Activated naive CD4-positive, alpha-beta T cell treated with anti-CD3 and anti-CD28 coated beads, Interleukin-2, amount 50 U/mL, for 72 hours (primary cell): Measurements from ENCODE around the gene RTN4RL1. TPM values are rescaled to one million over a fixed set of nuclear protein-coding genes. Genes with fewer than 3 reads are reported as not detected.
A peak's percentile ranks its signal among the peaks of the same experiment; 100 is the strongest.

Source experiments
- ATAC-seq, 2 donors: fragments of 150-1000 bp; cut with Tn5 transposase; 2 replicates each; pipeline ENCODE4 v1.10.0; 2021; ENCODE audit warnings: mild to moderate bottlenecking in 2 of 2, moderate library complexity in 2 of 2
- DNase-seq, 2 donors: peaks; one replicate each; pipeline ENCODE4 v3.0.0; 2021 to 2022; ENCODE audit warnings: low spot score in 2 of 2
- H3K27ac Mint-ChIP-seq, 2 donors: one replicate each; pipeline ENCODE4 v1.8.0; 2022; ENCODE audit warnings: mild to moderate bottlenecking in 2 of 2, mixed read lengths in 2 of 2
- H3K36me3 Mint-ChIP-seq, 2 donors: one replicate each; pipeline ENCODE4 v1.8.0; 2022; ENCODE audit warnings: mixed read lengths in 2 of 2
- H3K9me3 Mint-ChIP-seq, 2 donors: one replicate each; pipeline ENCODE4 v1.8.0; 2022; ENCODE audit warnings: mixed read lengths in 2 of 2
- total RNA-seq, 2 donors: library from RNA; stranded (reverse); gene quantifications; one replicate each; pipeline ENCODE4 v1.2.3, GENCODE V29; 2022

RTN4RL1 gene
- total RNA-seq, 2 donors from 2014 or later: 0.06 to 0.07 TPM

DNA sequence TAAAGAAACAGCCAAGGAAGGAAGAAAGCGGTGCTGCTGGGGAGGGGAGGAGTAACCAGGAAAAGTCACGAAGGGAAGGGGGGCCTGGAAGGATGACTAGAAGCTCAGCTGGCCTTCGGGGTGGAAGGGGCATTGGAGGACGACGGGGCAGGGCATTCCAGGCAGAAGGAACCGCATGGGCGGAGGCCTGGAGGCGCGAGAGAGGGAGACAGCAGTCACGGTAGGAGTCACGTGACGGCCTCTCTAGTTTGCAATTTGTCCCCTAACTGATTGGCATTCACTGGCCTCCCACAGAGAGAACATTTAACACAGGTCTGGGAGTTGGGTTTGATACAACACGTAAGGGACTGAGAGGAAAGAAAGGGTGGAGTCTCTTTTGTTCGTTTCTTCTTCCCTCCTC is 63.9 kb downstream of the RTN4RL1 start:
- H3K9me3 Mint-ChIP-seq: no peaks in the 10 kb centered on the region
- peak overlapping the region in 1 of 2 donors; percentile 37 for H3K27ac Mint-ChIP-seq
- no peak for ATAC-seq
- H3K36me3 Mint-ChIP-seq: no peaks in the 10 kb centered on the region
- no peak for DNase-seq

- no peak overlapping the region for H3K27ac Mint-ChIP-seq
Observed at GRCh38 chr17:1960545-1960912, 64.6 kb downstream of the RTN4RL1 start.

DNA sequence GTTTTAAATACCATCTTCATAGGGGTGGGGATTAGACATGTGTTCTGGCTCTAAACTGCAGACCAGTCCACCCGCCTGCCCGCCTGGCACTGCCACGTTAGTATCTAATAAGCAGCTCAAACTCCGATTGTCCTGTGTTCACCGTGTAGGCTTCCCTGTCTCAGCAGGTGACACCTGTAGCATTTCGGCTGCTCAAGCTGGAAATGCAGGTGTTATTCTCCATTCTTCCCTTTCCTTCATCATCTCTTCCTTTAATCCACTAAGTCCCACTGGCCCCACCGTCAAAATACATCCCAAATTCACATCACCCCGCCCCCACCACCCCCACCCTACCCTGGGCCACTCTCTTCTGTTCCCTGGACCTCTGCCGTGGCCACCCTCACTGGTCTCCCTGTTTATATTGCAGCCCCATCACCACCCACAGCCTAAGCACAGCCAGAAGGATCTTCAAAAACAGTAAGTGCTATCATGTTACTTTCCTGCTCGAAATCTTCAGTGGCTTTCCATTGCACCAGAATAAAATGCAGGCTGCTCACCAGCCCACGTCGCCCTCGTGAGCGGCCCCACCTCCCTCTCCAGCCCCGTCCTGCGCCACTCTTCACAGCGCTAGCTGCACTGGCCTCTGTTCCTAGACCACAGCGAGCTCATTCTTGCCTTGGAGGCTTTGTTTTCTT is 65.1 kb downstream of the RTN4RL1 start:
- H3K36me3 Mint-ChIP-seq: no peaks in the 10 kb centered on the region
- H3K9me3 Mint-ChIP-seq: no peaks in the 10 kb centered on the region
- no peak for ATAC-seq
- H3K27ac Mint-ChIP-seq: peak overlapping the region in 1 of 2 donors; percentile 46
- no peak for DNase-seq

More at GRCh38 chr17:1960545-1960912, 64.6 kb downstream of the RTN4RL1 start:
- ATAC-seq (no peak), DNase-seq (no peak)
- Mint-ChIP-seq H3K36me3 (no peaks in the 10 kb centered on the region), H3K9me3 (no peaks in the 10 kb centered on the region)

DNA sequence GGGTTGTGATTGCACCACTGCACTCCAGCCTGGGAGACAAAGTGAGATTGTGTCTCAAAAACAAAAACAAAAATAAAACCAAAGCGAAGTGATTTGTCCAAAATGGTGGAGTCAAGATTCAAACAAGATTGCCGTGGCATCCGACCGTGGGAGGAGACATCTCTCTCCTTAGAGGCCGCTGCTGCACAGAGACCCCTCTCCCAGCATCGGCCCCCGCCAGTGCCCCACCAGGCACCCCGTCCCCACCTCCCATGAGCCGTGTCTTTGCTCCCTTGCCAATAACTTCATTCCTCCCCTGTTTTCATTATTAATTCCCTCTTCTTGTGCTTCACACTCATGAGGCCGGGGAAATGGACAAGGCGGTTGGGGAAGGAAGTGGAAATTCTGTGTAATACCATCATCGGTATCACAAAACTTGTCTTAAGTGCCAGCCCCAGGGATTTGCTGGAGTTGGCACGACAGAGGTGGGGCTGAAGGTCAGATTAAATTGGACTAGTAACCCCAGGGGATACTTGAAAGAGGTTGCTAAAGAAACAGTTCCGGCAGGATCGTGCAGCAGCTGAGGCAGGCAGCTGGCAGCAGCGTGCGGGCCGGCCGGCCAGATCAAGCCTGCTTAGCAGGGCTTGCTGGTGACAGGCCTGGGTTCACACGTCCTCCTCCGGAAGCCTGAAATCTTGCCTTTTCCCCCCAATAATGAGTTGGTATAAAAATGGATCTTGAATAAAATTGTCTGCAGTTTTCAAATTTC is 66.8 kb downstream of the RTN4RL1 start:
- DNase-seq: no peak
- no peak for ATAC-seq
- no peaks in the 10 kb centered on the region for H3K9me3 Mint-ChIP-seq
- no peaks in the 10 kb centered on the region for H3K36me3 Mint-ChIP-seq
- no peak overlapping the region for H3K27ac Mint-ChIP-seq

- no peak for DNase-seq
- ATAC-seq: no peak
- Mint-ChIP-seq H3K9me3 (no peaks in the 10 kb centered on the region), H3K36me3 (no peaks in the 10 kb centered on the region), H3K27ac (no peak overlapping the region)
Observed at GRCh38 chr17:1957037-1957436, 68.1 kb downstream of the RTN4RL1 start.

DNA sequence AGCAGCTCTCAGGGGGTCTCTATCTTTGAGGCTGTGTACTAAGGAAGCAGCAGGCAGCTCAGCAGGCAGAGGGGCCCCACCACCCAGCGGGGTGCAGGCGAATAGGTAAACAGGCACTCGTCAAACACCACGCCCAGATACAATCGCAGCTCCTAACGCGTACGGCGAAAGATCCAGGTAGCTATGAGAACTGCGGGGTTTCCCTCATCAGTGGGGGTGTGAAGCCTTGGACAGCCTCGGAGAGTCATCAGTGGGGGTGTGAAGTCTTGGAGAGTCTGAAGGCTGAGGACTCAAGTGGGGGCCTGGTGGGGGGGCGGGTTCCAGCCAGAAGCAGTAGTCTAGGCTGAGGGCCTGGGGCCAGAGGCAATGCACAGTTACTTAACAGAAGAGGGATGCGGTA is 69.0 kb downstream of the RTN4RL1 start:
- H3K27ac Mint-ChIP-seq: no peak overlapping the region
- ATAC-seq: no peak
- H3K9me3 Mint-ChIP-seq: no peaks in the 10 kb centered on the region

DNA sequence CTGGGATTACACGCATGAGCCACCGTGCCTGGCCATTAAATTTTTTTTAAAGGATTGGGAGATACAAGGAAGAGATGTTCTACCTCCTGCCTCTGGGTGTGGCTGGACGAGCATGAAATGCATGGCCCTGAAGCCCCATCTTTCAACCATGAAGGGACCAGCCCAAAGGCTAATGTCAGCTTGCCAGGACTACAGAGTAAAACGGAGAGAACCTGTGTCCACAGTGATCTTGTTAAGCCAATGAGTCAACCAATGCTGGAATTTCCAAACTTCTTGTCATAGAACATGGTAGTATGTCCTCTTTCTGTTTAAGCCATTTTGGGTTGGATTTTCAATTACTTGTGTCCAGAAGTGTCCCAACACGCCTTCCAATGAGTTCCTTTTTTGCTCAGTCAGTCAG is 71.3 kb downstream of the RTN4RL1 start:
- no peaks in the 10 kb centered on the region for H3K36me3 Mint-ChIP-seq
- DNase-seq: no peak
- no peak overlapping the region for H3K27ac Mint-ChIP-seq
- H3K9me3 Mint-ChIP-seq: no peaks in the 10 kb centered on the region
- no peak for ATAC-seq

More for the DNA sequence above, 69.0 kb downstream of the RTN4RL1 start:
- no peak for DNase-seq
- H3K36me3 Mint-ChIP-seq: no peaks in the 10 kb centered on the region

DNA sequence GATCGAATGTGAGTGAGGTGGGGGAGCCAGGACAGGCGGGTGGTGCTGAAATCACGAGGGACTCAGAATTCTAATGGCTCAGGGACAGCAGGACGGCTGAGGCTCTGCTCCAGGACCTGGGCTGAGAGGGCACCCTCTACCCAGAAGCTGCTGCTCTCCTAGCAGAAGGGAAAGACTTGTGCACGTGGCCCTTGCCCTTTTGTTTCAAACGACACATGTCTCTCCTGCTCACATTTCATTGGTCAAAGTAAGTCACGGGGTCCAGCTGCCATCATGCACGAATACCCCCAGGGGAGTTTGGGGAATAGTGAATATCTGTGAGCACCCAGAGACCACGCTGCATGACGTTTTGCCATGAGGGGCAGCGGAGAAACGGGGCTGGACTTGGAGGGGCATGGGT is 73.2 kb downstream of the RTN4RL1 start:
- DNase-seq (no peak), ATAC-seq (no peak)
- Mint-ChIP-seq H3K9me3 (no peaks in the 10 kb centered on the region), H3K27ac (no peak overlapping the region), H3K36me3 (no peaks in the 10 kb centered on the region)

DNA sequence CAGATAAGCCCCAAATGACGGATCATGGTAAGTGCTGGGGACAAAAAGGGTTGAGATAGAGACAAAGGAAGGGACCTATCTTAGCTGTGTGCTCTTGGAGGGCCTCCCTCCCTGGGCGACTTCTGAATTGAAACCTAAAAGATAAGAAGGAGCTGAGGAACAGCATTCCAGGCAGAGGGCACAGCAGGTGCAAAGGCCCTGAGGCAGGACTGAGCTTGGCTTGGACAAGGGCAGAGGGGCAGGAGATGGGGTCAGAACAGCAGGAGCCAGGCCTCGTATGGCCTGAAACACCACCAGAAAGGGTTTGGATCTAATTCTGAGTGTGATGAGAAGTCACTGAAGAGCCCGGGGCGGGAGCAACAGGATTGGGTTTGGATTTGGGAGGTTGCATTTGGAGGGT is 75.4 kb downstream of the RTN4RL1 start:
- Mint-ChIP-seq H3K9me3 (no peaks in the 10 kb centered on the region), H3K27ac (no peak overlapping the region), H3K36me3 (no peaks in the 10 kb centered on the region)
- DNase-seq (no peak), ATAC-seq (no peak)

DNA sequence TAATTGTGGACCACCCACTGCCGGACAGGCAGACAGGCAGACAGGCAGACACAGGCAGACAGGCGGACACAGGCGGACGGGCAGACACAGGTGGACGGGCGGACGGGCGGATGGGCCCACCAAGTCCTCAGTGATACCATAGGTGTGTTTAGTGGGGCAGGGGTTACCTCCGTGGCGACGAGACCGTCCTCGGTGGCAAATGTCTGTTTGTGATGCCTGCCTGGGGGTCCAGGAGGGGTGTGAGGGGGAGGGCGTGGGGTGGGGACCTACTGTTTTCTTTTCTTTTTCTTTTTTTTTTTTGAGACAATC is 76.7 kb downstream of the RTN4RL1 start:
- Mint-ChIP-seq H3K36me3 (no peaks in the 10 kb centered on the region), H3K27ac (no peak overlapping the region), H3K9me3 (no peaks in the 10 kb centered on the region)
- no peak for DNase-seq
- ATAC-seq: no peak

GRCh38 chr17:1947743-1948516 is 77.2 kb downstream of the RTN4RL1 start:
- Mint-ChIP-seq H3K9me3 (no peaks in the 10 kb centered on the region), H3K27ac (no peak overlapping the region), H3K36me3 (no peaks in the 10 kb centered on the region)
- ATAC-seq: no peak
- no peak for DNase-seq

- Mint-ChIP-seq H3K36me3 (no peaks in the 10 kb centered on the region), H3K27ac (no peak overlapping the region), H3K9me3 (no peaks in the 10 kb centered on the region)
- ATAC-seq (no peak), DNase-seq (no peak)
Observed at GRCh38 chr17:1947229-1947742, 77.8 kb downstream of the RTN4RL1 start.

GRCh38 chr17:1946021-1946932 is 78.9 kb downstream of the RTN4RL1 start:
- Mint-ChIP-seq H3K9me3 (no peaks in the 10 kb centered on the region), H3K36me3 (no peaks in the 10 kb centered on the region), H3K27ac (no peak overlapping the region)
- ATAC-seq (peak in 1 of 2 donors; percentile 5), DNase-seq (no peak)

GRCh38 chr17:1945621-1946020 is 79.5 kb downstream of the RTN4RL1 start:
- ATAC-seq: no peak
- peak overlapping the region in 1 of 2 donors; percentile 30 for H3K27ac Mint-ChIP-seq

DNA sequence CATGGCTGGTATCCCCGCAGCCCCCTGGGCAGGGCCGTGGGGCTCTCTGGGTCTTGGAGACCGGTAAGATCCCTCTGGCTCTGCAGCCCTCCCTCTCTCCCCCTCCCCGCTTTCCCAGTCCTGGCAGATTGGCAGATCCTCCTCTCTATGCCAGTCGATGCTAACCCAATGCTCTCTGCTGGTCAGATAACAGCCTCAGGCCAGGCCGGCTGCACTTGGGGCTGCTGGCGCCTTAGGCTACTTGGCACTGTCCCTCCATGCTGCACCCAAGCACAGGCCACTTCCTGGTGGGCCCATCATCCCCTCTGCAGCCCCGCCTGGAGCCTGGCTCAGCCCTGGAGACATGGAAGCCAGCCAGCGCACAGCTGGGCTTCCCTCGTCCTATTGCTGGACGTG is 81.7 kb downstream of the RTN4RL1 start:
- Mint-ChIP-seq H3K27ac (peak overlapping the region in 1 of 2 donors; percentile 39), H3K9me3 (no peaks in the 10 kb centered on the region), H3K36me3 (no peaks in the 10 kb centered on the region)
- ATAC-seq (no peak), DNase-seq (no peak)

More at GRCh38 chr17:1945621-1946020, 79.5 kb downstream of the RTN4RL1 start:
- no peaks in the 10 kb centered on the region for H3K9me3 Mint-ChIP-seq
- DNase-seq: no peak
- H3K36me3 Mint-ChIP-seq: no peaks in the 10 kb centered on the region

DNA sequence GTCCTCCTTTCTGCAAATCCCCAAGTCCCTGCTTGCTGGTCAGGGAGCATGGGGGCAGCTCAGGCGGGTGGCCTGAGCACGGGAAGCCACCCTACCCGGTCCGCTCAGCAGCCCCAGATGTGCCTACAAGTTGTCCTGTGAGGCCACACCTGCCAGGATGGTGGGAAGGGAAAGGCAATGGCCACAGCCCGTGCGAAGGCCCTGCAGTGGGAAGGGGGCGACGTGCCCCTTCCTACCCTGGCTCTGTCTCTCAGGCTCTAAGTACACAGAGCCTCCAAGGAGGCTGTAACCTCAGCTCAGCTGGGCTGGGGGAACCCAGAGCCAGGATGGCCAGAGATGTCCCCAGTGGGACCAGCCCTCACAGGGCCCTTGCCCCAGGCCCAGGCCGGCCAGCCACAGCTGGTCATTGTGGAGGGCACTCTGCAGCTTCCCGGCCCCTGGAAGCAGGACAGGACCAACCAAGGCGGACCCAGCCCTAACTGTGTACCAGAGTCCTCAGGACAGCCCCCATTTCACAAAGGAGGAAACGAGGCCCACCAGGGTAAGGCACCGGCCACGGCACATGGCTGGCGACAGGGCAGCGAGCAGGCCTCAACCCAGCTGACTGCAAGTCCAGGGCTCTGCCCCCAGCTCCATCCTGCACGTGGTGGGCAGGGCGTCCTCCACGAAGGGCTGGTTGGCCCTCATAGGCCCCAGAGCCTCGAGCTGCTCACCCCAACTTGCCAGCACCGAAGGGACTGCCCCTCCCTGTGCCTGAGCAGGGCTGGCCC is 82.3 kb downstream of the RTN4RL1 start:
- no peak for ATAC-seq
- Mint-ChIP-seq H3K9me3 (no peaks in the 10 kb centered on the region), H3K36me3 (no peaks in the 10 kb centered on the region), H3K27ac (no peak overlapping the region)
- DNase-seq: no peak
